HG03060 (cell line): ENCODE measurements around the gene REN.

ENCODE experiments used
- ATAC-seq: cut with Tn5 transposase; IDR thresholded peaks from one replicate; pipeline ENCODE4 v1.9.1; 2021; ENCODE audit warnings: low read depth, moderate number of reproducible peaks; ENCODE audit not compliant: unreplicated experiment

Gene REN

DNA sequence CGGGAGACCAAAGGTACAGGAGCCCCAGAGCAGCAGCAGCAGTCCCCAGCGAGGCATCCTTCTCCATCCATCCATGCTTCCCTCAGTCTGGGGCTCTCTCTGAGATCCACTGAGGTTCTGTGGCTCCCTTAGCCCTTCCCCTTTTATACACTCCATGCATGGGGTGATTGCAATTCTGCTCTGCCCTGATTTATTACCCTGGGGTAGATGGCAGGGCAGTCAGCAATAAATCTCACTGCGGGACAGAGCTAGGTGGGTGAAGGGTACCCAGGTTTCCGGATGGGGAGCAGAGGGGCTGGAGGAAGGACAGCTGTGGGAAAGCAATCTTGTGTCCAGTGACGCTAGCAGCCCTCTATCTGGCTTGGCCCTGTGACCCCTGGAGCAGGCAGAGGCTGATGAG is at the start of gene REN:
REN (minus strand) TSS at position 119 of the 400 bp plus-strand sequence; CDS start at position 75, 44 bp downstream.
- ATAC-seq: no peak

DNA sequence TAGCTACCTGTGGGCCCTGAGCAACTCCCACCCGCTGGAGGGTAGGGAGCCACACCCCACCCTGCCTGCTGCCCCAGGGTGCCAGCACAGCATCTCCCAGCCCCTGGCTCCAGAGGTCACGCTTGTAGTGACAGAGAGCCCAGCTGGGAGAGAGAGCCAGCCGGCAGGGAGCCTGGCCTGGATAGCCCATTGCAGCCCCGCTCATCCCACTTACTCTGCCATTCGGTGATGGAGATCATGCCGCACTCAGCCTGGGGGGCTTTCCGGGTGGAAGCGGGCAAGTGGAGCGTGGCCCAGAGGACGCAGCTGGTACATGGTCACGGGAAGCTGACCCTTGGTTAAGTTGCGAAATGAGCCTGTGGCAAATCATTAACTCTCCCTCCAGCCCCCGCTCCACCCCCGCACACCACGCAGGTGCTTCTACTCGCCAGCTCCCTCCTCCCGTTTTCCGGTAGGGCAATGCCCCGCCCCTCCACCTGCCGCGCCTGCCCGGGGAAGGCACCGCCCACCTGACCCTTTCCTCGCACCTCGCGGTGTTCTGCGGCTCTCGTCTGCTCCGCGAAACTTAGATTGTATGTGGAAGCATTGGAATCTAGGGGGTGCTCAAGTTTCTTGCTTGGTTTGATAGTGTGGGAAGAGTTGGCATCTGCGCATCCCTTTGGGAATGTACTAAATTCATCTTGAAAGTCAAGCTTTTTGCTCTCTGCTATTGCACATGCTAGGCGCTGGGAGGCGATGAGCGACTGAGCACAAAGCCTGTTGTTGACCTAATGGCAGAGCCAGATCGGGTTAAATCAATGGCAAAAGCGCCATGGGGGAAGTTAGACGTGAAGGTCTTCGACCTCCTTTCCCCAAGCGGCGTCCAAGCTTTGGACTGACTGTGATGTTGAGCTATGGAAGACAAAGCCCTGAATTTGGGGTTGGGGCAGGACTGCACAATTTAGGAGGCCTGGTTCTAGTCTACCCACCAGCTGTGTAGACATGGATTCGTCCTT is 47.8 kb upstream of the REN start, which contains the start of gene GOLT1A:
GOLT1A (minus strand) TSS at position 321 of the 995 bp plus-strand sequence; CDS start at position 239, 82 bp downstream.
- ATAC-seq: no peak

DNA sequence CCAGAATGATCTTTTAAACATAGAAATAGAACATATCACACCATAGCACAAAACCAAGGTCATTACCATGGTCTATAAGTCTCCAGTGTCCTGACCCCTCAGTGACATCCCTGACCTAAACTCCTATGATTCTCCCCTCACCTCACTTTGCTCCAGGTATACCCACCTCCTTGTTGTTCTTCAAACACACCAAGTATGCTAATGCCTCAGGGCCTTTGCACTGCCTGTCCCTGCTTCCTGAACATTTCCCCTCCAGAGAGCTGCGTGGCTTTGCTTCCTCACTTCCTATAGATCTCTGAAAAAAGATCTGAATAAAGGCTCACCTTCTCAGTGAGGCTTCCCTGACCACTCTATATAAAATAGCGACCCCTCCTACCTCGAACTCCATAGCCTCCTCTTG is 46.6 kb upstream of the REN start:
- ATAC-seq: no peak

DNA sequence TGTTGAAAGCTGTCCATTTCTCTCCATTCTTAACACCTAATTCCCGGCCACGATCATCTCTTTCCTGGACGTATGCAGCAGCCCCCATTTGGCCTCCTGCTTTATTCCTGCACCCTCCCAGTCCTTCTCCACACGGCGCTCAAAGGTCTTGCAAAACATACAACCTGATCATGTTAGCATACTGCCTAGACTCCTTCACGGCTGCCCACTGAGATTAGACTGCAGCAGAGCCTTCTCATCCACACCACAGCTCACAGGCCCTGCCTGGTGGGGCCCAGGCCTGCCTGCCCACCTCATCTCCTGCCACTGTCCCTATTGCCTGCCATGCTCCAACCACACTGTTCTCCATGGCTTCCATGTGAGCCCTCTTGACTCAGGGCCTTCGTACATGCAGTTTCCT is 44.9 kb upstream of the REN start:
- no peak for ATAC-seq

DNA sequence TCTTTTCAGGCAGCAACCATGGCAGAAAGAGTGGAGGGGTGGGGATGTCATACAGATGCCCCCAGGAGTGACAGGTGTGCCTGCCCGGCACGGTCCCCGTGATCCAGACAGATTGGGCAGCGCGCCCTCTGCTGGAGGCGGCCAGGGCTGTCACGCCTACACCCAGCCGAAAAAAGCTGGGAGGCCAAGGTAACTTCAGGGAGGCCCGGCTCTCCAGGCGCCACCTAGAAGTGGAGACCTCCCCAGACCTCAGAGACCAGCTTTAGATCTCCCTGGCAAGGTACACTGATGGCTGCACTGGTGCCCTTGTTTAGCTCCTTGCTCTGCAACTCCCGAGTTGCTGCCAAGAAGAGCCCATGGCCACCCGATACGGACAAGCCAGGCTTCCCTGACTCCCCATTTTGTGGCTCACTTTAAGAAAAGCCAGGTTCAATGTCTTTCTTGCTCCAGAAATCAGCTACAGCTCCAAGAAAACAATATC is 41.0 kb upstream of the REN start:
- no peak for ATAC-seq

DNA sequence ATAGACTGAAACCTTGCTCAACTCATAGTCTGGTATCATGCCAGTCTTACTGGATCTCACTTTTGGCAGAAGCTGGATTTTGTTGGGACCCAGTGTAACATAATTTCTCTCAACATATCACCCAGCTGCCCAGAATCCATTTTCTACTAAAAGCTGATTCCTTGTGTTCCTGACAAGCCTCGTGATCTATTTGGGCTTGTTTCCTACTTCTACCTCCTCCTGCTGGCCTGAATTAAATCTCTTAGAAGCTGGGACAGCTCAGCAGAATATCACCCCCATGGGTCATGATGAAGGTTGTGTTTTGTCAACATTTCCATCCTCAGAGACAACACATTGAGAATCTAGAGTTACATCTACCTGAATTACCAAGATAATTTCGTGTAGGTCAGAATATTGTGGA is 40.0 kb upstream of the REN start:
- ATAC-seq: no peak

DNA sequence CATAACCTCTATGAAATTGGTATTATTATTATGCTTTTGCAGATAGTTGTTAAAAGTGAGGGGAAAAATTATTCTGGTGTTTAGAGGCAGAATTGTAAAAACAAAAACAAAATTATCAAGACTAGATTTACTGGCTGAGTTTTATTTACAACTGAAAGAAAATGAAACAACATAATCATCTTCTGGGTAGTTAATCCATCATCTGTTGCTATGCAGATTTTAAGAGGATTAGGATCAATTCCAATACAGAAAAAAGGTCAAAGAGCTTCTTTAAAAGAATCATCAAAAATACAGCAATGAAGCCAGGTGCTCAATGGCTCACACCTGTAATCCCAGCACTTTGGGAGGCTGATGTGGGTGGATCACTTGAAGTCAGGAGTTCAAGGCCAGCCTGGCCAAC is 39.3 kb upstream of the REN start:
- ATAC-seq: no peak

DNA sequence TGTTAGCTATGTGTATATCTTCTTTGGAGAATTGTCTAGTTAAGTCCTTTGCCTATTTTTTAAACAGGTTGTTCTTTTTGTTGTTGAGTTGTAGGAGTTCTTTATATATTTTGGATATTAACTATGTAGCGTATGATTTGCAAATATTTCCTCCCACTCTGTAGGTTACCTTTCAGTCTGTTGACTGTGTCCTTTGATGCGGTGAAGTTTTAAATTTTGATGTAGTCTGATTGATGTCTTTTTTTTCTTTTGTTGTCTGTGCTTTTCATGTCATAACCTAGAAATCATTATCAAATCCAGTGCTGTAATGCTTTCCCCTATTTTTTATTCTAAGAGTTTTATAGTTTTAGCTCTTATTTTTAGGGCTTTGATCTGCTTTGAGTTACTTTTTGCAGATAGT is 38.8 kb upstream of the REN start:
- ATAC-seq: no peak

DNA sequence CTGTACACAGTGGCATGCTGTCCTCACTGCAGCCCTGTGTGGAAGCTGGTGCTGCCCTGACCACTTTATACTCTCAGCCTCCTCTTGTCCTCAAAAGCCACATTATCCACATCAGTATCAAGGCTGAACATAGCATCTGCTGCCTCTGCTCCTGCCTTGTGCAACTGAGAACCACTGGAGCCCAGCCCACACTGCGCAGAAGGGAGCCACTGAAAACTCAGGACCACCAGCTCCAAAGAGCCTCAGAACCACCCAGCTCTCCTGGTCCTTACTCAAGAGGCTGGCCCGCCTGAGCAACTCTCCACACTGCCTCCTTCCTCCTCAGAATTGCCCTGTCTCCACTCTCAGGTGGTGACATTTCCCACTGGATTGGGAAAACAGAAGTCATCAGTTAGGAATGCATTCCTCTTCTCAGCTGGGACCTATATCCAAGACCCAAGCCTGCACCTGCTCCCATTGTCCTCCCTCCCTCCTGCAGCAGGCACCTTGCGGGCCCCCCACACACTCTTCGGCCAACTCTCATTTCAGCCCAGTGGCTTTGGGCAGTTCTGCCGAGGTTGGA is 37.1 kb upstream of the REN start:
- no peak for ATAC-seq

DNA sequence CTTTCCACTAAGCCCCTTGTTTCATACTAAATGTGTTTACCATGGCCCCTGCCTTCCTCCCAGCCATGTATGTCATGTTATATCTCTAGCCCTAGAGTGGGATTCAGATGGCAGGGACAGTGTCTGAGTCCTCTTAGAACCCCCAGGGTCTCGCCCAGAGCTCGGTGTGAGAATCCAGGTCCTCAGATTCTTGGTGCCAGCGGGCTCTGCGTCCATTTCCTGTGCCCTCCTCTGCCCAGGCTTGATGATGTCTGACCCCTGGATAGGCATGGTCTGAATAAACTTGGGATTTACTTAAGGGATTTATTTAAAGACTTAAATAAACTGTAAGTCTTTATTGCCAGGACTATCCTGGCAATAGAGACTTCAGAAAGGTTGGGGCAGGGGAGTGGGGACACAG is 36.3 kb upstream of the REN start:
- no peak for ATAC-seq

DNA sequence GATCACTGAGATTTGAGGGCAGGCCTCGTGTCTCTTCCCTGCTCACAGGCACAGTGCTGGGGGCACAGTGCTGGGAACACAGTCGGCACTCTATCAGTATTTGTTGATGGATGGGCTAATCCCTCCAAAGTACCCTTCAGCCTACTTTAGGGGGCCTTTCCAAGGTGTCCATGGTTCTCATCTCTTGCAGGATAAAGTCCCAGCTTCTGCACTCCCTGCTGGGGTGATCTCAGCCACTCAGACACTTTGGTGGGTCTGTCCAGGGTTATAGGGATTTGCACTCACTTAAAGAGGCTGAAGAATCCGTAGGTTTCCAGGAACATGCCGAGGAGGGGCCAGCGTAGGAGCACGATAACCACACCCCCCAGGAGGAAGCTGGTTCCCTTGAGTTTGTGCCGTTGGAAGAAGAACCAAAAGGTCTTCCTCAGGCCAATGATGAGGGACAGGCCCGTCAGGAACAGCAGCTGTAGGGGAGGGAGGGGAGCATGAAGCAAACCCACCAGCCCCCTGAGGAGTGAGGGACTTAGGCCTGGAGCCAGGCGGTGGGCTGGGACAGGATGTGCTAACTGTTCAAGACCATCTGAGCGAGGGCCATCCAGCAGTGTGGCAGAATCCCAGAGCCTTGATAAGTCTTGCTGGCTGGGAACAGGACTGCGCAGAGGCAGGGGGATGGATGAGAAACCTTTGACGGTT is 35.4 kb upstream of the REN start:
- no peak for ATAC-seq

DNA sequence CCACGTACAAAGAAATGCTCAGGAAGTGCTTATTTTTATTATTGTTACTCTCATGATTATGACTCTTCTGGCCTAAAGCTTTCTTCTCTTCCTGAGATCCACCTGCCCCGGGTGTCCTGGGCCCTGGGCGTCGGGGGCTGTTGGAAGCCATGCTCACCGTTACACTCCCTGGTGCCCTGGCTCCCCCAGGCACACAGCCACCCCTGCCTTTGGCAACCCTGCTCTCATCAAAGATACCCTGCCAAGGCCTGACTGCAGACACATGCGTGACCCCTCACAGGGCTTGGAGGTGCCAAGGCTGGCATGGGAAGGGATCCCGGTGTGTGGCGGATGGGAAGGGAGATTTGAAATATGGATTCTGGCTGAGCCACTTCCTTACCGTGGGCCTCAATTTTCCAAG is 33.4 kb upstream of the REN start:
- ATAC-seq: no peak

DNA sequence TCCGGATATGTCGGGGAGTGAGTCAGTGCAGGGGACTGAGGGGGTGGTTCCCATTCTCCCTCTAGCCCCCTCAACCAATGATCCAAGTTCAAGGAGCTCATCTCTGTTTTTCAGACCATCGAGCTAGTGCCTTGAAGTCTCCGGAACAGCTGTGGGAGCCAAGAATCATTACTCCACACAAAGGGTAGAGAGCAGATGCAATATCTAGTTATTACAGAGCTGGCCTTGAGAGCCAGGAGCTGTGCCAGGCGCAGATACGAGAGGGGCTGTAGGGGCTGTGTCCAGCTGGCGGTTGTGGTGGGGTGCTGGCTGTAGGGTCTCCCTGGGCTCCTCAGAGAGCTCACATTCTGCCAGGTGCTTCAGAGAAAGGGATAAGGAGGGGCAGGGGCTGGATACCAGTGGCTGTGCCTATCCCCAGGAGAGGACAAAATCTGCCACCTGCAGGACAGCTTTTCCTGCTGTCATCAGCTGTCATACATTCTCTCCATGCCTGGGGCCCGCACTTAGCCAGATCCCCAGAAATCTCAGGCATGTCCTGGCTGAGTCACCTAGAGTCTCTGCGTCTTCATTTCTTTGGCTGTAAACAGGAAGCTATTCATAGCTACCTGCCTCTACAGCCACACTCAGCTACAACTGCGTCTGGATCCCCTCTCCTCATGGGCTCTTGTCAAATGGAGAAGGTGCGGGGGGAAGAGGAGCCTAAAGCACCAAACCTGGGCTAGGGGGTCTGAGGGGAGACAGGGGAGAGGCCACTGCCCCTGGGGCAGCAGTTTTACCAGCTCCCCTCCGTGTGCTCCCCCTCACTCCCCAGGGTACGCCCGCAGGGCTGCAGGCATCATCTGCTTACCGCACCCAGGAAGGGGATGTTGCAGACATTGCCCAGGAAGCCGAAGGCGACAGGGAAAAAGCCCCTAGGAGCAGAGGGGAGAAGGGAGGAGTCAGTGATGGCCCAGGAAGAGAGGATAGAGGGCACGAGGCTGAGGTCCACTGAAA is 32.5 kb upstream of the REN start:
- no peak for ATAC-seq

DNA sequence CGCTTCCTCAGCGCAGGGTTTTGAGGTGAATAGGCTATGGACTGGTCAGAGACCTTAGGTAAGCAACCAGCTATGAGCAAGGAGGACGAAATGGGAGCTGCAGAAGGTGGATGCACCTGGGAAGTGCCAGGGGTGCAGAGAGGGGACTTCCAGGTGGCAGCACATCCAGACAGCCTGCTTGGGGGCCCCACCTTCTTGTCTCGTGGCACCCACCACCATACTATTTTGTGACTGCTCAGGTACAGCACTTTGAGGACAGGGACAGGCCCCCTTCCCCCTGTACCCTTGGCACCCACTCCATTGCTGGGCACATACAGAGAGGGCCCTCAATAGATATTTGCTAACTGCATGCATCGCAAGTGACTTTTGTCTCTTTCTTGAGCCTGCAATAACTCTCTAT is 30.9 kb upstream of the REN start:
- ATAC-seq: no peak

DNA sequence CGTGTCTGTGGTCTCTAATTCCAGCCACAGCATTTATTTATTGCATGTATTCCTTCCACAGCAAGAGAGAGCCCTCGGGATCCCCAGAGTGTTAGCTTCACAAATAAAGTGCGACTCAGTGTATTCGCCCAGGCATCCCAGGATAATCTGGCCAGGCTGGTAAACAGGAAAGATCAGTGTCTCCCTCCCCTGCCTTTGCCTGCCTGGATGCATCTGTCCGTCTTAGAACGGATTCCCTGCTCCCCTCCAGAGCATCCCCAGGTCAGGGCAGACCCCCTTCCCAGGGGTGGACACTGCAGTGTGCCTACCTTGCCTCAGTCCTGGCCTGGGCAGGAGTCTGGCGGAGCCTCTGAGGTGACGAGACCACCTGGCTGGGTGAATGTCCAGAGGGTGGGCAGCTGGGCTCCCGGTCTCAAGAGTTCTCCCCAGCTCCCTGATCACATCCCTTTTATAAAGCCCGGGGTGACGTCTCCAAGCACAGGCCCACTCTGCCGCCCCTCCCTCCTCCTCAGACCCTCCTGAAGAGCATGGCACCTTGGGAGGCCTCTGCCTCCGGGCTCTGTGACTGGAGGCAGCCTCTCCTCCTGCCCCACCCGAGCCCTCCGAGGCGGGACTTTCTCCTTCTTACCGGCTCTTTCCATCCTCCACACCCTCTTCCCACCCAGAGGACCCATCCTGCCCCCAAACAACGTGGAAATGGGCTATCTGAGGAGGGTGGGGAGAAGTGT is 30.1 kb upstream of the REN start, which contains the start of gene KISS1:
KISS1 (minus strand) TSS at position 424 of the 728 bp plus-strand sequence. CDS start 3,615 bp downstream, outside the sequence.
- ATAC-seq: no peak

DNA sequence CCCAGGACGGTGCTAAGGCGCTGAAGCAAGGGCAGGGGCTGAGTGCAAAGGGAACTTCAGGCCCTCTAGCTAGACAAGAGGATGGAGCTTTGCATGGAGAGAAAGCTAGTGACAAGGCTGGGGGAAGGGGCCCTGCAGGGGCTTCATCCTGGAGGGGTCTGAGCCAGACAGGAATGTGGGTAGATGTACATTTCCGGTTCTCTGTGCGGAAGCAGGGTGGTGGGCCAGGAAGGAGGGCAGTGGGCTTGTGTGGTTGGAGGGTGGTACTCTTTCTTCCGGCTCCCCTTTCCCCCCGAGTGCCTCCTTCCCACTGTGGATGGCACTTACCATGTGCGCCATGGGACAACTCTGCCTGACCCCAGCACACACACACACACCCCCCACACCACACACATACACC is 28.6 kb upstream of the REN start:
- ATAC-seq: no peak

DNA sequence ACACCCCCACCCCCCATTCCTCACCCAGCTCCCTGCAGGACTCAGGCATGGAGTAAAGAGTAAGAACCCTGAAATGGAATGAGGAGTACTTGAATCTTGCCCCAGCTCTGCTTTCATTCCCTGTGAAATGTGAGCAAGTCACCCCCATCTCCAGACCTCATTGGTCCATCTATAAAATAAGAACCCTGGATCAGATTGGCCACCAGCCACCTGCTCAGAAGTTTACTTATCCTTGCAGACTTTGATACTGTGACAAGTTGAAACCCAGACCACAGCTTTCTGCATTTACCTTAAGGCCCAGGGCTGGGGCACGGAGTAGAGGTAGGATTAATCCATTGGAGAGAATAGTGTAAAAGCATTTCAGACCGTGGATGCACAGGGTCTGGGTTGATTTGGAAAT is 27.9 kb upstream of the REN start:
- no peak for ATAC-seq

DNA sequence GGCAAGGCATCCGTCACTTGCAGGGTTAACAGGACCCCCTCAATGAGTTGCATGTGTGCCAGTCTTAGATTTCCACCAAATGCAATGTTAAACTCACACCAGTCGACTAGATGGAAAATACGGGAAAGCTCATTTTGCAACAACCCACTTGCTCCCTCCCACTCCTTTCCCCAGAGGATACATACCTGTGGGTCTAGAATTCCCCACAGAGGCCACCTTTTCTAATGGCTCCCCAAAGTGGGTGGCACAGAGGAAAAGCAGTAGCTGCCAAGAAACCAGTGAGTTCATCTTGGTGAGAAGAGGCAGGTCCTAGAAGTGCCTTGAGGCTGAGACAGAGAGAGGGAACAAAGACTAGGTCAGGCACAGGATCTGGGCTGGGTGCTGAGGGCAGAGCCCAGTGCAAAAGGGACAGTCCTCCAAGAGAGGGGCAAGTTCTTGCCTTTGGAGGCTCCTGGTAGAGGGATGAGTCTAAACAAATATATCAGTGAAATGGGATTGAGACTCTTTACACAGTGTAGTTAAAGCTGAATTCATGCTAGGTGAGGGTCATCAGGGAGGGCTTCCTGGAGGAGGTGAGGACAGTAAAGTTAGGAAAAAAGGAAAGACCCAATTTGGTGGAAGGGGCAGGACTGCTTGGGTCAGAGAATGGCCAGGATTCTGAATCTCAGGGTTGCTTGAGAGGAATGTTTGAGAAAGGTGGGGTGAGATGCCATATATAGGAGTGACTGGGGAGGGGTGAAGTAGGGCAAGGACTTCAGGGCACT is 26.6 kb upstream of the REN start:
- ATAC-seq: no peak
